T-helper 2 cell treated with Interferon-gamma antibody and Interleukin-4, amounts not matched to agents 100 ng/mL and 5 ng/mL, for 36 hours (primary cell): ENCODE data around the gene CCDC61. TPM values are rescaled to one million over a fixed set of nuclear protein-coding genes. Genes with fewer than 3 reads are reported as not detected.

Experiments used
- intact Hi-C: fragments of 100-400 bp; cut with micrococcal nuclease; formaldehyde crosslinking; loops from one replicate; pipeline ENCODE4 v1.15.1; 2023
- total RNA-seq: library from RNA; stranded (reverse); gene quantifications from 2 replicates; pipeline ENCODE4 v1.2.3, GENCODE V29; 2022

CCDC61 gene
- 22.8 and 26.8 TPM in 2 replicates for total RNA-seq

GRCh38 chr19:45994998-45995714, at the start of gene CCDC61:
CCDC61 (plus strand) TSS chr19:45995467; CDS start chr19:46003019, 7,552 bp downstream.
- intact Hi-C loops, result loop anchor here (1.0 to 5.0 kb wide), 5 partner anchors 21 to 132 kb away; partner anchors contain the start of genes IRF2BP1 and SYMPK

DNA sequence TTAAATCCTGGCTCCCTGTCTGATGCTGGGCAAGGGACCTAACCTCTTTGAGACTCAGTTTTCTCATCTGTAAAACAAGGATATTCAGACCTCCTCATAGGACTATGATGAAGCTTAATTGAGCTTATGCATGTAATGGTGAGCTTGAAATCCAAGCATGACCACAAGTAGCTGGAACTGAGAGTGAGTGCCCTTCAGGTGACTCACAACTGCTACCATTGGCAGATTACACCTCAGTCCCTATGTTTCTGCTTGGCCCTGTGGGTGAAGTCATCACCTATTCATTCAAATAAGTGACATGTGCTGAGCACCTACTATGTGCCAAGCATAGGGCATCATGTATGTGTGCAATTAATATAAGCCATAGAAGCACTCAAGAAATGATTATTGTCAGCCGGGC, 47.3 kb upstream of the CCDC61 start:
- intact Hi-C loops, result no loop called here

GRCh38 chr19:45952341-45952685, 43.0 kb upstream of the CCDC61 start:
- intact Hi-C loops, result no loop called here

GRCh38 chr19:45952686-45953505, 42.4 kb upstream of the CCDC61 start:
- intact Hi-C loops, result no loop called here

DNA sequence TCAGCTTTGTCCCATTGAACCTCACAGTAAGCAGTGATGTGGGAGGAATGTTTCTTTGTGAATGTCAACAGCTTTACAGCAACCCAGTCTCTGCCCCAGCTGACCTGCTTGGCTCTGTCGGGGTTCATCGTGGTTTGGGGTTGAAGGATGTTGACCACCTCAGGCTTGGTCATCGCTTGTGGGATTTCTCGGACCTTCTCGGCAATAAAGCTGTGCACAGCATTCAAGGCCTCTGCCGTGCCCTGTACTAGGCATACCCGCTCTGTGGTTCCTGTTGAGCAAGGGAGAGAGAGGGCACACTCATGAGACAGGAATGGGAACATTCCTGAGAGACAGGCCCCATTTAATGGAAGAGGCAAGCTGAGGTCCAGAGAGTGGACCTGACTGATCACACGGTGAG, 41.6 kb upstream of the CCDC61 start:
- intact Hi-C loops, result no loop called here

- intact Hi-C loops, result no loop called here
These were observed 41.1 kb upstream of the CCDC61 start for GRCh38 chr19:45954156-45954555.

GRCh38 chr19:45955905-45956608, 39.2 kb upstream of the CCDC61 start:
- intact Hi-C loops, result no loop called here

DNA sequence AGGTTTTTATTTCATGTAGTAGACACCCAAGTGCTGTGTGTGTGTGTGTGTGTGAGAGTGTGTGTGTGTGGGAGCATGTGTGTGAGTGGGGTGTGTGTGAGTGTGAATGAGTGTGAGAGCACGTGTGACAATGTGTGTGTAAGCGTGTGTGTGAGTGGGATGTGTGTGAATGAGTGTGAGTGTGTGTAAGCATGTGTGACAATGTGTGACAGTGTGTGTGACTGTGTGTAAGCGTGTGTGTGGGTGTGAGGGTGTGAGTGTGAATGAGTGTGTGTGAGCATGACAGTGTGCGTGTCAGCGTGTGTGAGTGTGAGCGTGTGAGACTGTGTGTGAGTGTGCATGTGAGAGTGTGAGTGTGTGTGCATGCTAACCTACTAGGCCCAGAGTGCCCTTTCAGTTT, 36.9 kb upstream of the CCDC61 start:
- intact Hi-C loops, result no loop called here

GRCh38 chr19:45958769-45959516, 36.3 kb upstream of the CCDC61 start:
- intact Hi-C loops, result no loop called here

DNA sequence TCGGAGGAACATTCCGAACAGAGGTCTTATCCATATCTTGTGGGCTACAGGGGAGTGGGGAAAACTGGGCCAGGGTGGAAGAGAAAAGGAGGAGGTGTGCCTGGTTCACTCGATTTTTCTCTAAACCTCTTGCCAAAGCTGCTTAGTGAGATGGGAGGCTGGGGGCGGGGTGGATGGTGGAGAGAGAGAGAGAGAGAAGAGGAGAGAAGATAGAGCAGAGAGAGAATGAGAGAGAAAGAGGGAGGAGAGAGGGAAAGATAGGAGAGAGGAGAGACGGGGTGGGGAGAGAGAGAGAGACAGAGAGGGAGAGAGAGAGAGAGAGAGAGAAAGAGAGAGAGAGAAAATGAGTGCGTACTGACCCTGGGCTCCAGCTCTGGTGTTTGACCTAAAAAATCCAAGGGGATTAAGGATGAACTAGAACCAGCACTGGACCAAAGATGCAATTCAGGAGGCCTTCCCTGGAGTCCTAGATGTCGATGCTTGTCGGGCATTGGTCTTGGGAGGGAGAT, 35.7 kb upstream of the CCDC61 start:
- intact Hi-C loops, result no loop called here

DNA sequence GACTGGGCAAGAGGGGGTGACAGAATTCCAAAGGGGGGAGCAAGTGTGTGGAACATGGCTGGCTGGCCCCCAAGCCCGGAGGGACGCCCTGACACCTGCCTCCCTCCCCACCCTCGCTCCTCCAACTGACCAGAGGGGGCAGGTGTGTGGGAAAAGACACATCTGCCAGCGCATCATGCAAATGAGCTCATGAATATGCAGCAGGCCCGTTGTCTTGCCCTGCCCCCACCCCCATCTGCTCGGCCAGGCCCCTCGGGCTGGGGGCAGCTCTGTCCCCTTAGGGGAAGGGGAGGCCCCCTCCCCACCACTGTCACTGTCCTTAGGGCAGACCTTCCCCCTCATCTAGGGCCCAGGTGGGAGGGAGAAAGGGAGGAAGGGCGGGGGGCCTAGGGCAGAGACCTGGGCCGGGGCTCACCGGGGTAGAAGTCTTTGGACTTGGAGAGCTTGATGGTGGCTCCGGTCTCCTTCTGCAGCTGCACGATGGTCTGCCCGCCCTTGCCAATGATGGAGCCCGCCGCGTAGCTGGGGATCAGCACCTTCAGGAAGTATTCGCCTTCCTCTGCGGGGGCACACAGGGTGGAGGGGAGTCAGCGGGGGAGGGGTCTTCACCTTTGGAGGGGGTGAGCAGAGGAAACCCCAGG, 34.6 kb upstream of the CCDC61 start:
- intact Hi-C loops, result no loop called here

DNA sequence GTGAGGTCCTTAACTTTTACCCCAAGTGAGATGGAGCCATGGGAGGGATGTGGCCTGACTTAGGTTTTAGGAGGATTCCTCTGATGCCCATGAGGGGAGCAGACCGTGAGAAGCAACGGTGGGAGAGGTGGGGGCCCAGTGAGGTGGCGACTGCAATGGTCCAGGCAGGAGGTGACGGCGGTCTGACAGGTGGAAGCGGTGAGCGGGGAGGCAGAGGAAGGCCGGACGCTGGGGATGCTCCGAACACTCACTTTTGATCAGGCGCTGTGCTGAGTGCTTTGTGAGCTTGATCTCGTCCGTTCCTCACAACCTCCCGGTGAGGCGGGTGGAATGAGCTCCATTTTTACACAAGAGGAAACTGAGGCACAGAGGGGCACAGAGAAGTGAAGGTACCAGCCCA, 33.2 kb upstream of the CCDC61 start:
- intact Hi-C loops, result no loop called here

- intact Hi-C loops, result no loop called here
These were observed 28.0 kb upstream of the CCDC61 start for GRCh38 chr19:45967246-45967645.

GRCh38 chr19:45968626-45969025, 26.6 kb upstream of the CCDC61 start:
- intact Hi-C loops, result no loop called here

DNA sequence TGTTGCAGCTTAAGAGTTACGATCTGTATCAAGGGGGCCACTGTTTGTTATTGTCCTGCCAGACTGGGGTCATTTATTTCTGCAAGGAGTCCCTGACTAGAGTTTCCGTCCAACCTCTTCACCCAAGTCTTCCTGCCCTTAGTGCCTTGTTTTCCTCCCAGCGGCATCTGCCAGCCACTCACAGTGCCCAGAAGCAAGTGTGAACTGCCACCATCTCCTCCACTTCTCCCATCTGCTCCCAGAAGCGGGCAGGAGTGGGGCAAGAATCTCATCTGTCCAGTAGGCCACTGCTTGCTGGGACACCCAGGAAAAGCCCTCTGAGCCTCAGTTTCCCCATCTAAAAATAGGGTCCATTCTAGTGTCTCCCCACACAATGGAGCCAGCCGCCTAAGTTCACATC, 25.6 kb upstream of the CCDC61 start:
- intact Hi-C loops, result no loop called here

DNA sequence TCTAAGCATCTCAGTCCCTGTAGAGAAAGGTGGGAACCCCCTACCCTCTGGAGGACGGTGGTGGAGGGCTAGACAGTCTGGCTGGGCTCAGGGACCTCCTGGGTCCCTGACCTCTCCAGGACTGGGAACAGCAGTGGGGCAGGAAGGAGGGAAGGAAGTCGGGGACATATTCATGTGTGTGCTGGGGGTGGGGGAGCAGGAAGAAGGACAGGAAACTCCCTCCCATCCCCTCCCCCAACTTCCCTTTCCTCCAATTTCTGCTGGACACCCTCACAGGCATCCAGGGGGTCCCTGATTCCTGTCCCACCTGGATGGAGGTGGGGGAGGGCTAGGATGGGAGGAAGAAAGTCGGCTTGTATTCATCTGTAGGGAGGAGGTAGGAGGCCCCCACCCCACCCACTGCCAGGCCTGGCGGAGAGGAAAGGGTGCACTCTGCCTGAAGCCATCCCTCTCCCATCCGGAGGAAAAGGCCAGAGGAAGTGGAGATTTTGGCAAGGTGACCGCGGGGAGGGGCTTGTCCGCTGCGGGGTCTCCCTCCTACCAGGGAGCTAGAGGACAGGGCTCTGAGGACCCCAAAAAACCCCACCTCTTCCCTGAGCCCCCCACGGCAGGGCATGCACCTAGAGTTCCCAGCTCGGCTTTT, 23.9 kb upstream of the CCDC61 start:
- intact Hi-C loops, result no loop called here

DNA sequence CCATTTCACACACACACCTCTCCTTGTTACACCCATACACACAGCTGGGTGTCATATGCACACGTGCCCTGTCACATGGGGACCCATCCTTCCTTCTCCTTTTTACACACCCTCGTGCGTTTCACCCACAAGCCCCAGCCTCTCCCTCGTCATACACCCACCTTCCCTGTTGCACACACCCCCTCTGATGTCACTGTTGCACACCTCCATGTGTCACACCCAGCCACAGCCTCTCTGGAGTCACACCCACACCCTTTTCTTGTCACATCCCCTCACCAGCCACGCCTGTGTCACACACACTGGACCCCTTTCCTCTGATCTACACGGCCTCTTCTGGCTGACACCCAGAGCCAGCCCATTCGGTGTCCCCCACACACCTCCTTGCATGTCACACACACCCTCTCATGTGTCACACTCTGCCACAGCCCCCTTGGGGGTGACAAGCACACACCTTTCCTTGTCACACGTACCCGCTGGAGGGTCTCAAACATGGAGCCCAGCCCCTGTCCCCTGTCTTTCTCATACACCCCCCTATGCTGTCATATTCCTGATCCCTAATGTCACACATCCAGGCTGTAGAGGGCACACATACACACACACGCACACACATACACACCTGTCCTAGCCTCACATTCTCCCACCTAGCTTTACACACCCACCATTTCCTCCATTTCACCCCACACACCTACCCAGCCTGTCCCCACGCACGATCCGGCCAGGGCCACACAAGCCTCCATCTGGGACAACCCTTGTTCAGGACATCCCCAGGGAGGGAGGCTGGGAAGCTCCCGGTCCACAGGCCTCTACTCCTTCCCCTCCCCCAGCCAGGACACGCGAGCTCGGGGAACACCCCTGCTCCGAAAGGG, 23.0 kb upstream of the CCDC61 start:
- intact Hi-C loops, result no loop called here

DNA sequence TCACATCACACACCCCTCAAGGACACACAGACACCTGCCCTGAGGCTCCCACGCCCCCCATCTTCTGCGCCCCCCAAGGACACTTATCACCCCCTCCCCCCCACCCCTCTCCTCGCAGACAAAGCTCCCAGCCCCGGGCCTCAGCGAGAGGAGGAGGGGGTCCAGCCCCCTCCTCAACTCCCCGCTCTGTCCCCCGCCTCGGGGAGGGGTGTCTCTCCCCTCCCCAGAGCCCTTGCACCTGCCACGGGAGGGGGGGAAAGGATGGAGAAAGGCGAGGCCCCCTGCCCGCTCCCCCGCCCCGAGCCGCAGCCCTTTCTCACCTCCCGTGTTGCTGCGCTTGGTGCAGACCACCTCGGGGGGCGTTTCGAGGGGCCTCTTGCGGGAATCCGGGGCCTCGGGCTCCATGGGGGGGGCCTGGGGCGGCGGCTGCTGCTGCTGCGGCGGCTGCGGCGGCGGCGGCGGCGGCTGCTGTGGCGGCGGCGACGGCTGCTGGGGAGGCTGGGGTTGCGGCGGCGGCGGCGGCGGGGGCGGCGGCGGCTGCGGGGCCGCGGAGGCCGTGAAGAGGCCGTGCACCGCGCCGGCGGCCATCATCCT, 22.2 kb upstream of the CCDC61 start:
- intact Hi-C loops, result no loop called here
